ACC112 (cell line): Measurements from ENCODE around the gene COPB2.

Source experiments
- H2AFZ ChIP-seq: fragments of 200-600 bp; sonication (generic); one replicate; pipeline ENCODE4 v1.6.0; 2017; ENCODE audit warnings: antibody characterized with exemption, low read length; ENCODE audit not compliant: unreplicated experiment
- H3K27ac ChIP-seq: fragments of 200-600 bp; sonication (generic); 2 replicates; pipeline ENCODE4 v1.5.1; 2014; ENCODE audit warnings: low read depth, mild to moderate bottlenecking, antibody characterized with exemption, low read length, moderate library complexity
- H3K27me3 ChIP-seq: fragments of 200-600 bp; sonication (generic); 2 replicates; pipeline ENCODE4 v1.6.1; 2014; ENCODE audit warnings: mild to moderate bottlenecking, antibody characterized with exemption, low read length, moderate library complexity, mixed read lengths; ENCODE audit not compliant: insufficient read depth
- H3K36me3 ChIP-seq: fragments of 200-600 bp; sonication (generic); 2 replicates; pipeline ENCODE4 v1.6.1; 2016; ENCODE audit warnings: mild to moderate bottlenecking, antibody characterized with exemption, low read length, moderate library complexity, mixed read lengths; ENCODE audit not compliant: insufficient read depth
- H3K4me1 ChIP-seq: fragments of 200-600 bp; sonication (generic); one replicate; pipeline ENCODE4 v1.6.1; 2016; ENCODE audit warnings: low read length, mixed read lengths; ENCODE audit not compliant: insufficient read depth, unreplicated experiment, control insufficient read depth
- H3K4me3 ChIP-seq: fragments of 200-600 bp; sonication (generic); 2 replicates; pipeline ENCODE4 v1.5.1; 2014; ENCODE audit warnings: mild to moderate bottlenecking, low read depth, low read length
- H3K79me2 ChIP-seq: fragments of 200-600 bp; sonication (generic); one replicate; pipeline ENCODE4 v1.6.0; 2016; ENCODE audit warnings: low read length; ENCODE audit not compliant: control insufficient read depth, unreplicated experiment, insufficient read depth

COPB2 gene

GRCh38 chr3:139327861-139328260, 61.6 kb downstream of the COPB2 start:
- Histone ChIP-seq H3K27me3 (peaks cover 30% of the 10 kb centered on the region), H3K4me3 (no peak overlapping the region), H2AFZ (no peak overlapping the region), H3K79me2 (no peaks in the 10 kb centered on the region), H3K36me3 (no peaks in the 10 kb centered on the region), H3K27ac (no peak overlapping the region), H3K4me1 (peaks cover 4% of the 10 kb centered on the region)

- Histone ChIP-seq H3K36me3 (no peaks in the 10 kb centered on the region), H3K27ac (no peak overlapping the region), H2AFZ (no peak overlapping the region), H3K4me1 (peaks cover 4% of the 10 kb centered on the region), H3K79me2 (no peaks in the 10 kb centered on the region), H3K4me3 (no peak overlapping the region), H3K27me3 (peaks cover 24% of the 10 kb centered on the region)
These were observed 62.2 kb downstream of the COPB2 start for GRCh38 chr3:139327231-139327630.

GRCh38 chr3:139326707-139327106, 62.7 kb downstream of the COPB2 start:
- H3K27me3 ChIP-seq, result peaks cover 19% of the 10 kb centered on the region
- no peak overlapping the region for H3K4me3 ChIP-seq
- H3K4me1 ChIP-seq, result peaks cover 4% of the 10 kb centered on the region
- no peaks in the 10 kb centered on the region for H3K79me2 ChIP-seq
- H2AFZ ChIP-seq, result no peak overlapping the region
- no peak overlapping the region for H3K27ac ChIP-seq
- no peaks in the 10 kb centered on the region for H3K36me3 ChIP-seq

GRCh38 chr3:139326131-139326530, 63.3 kb downstream of the COPB2 start:
- H3K36me3 ChIP-seq, result no peaks in the 10 kb centered on the region
- H3K79me2 ChIP-seq, result no peaks in the 10 kb centered on the region
- H2AFZ ChIP-seq, result no peak overlapping the region
- no peak overlapping the region for H3K27ac ChIP-seq
- no peak overlapping the region for H3K4me3 ChIP-seq
- peaks cover 4% of the 10 kb centered on the region for H3K4me1 ChIP-seq
- H3K27me3 ChIP-seq, result peaks cover 14% of the 10 kb centered on the region

- no peaks in the 10 kb centered on the region for H3K79me2 ChIP-seq
- peaks cover 9% of the 10 kb centered on the region for H3K27me3 ChIP-seq
- H3K27ac ChIP-seq, result no peak overlapping the region
- no peaks in the 10 kb centered on the region for H3K36me3 ChIP-seq
- no peak overlapping the region for H2AFZ ChIP-seq
- H3K4me3 ChIP-seq, result no peak overlapping the region
- H3K4me1 ChIP-seq, result peaks cover 4% of the 10 kb centered on the region
These were observed 63.9 kb downstream of the COPB2 start for GRCh38 chr3:139325551-139325950.

- Histone ChIP-seq H3K4me1 (peaks cover 4% of the 10 kb centered on the region), H3K36me3 (no peaks in the 10 kb centered on the region)
These were observed 65.0 kb downstream of the COPB2 start for GRCh38 chr3:139324456-139324855.

GRCh38 chr3:139323146-139323545, 66.3 kb downstream of the COPB2 start:
- Histone ChIP-seq H3K27me3 (no peaks in the 10 kb centered on the region), H3K36me3 (no peaks in the 10 kb centered on the region), H3K79me2 (no peaks in the 10 kb centered on the region), H3K27ac (no peak overlapping the region), H3K4me3 (no peak overlapping the region), H2AFZ (no peak overlapping the region), H3K4me1 (no peaks in the 10 kb centered on the region)

More at GRCh38 chr3:139324456-139324855, 65.0 kb downstream of the COPB2 start:
- Histone ChIP-seq H3K79me2 (no peaks in the 10 kb centered on the region), H3K27me3 (no peaks in the 10 kb centered on the region), H3K27ac (no peak overlapping the region), H2AFZ (no peak overlapping the region), H3K4me3 (no peak overlapping the region)

GRCh38 chr3:139322346-139322745, 67.1 kb downstream of the COPB2 start:
- Histone ChIP-seq H3K27ac (no peak overlapping the region), H2AFZ (no peak overlapping the region)

GRCh38 chr3:139320551-139321309, 68.7 kb downstream of the COPB2 start:
- peaks cover 5% of the 10 kb centered on the region for H3K4me1 ChIP-seq
- no peaks in the 10 kb centered on the region for H3K36me3 ChIP-seq
- H3K27ac ChIP-seq, result no peak overlapping the region
- H3K27me3 ChIP-seq, result no peaks in the 10 kb centered on the region
- H3K4me3 ChIP-seq, result no peak overlapping the region
- H3K79me2 ChIP-seq, result no peaks in the 10 kb centered on the region
- no peak overlapping the region for H2AFZ ChIP-seq

More at GRCh38 chr3:139322346-139322745, 67.1 kb downstream of the COPB2 start:
- Histone ChIP-seq H3K36me3 (no peaks in the 10 kb centered on the region), H3K27me3 (no peaks in the 10 kb centered on the region), H3K4me1 (peaks cover 5% of the 10 kb centered on the region), H3K4me3 (no peak overlapping the region), H3K79me2 (no peaks in the 10 kb centered on the region)

- Histone ChIP-seq H3K4me3 (no peak overlapping the region), H3K27me3 (no peaks in the 10 kb centered on the region), H3K36me3 (no peaks in the 10 kb centered on the region), H3K79me2 (no peaks in the 10 kb centered on the region), H2AFZ (no peak overlapping the region), H3K4me1 (peaks cover 5% of the 10 kb centered on the region), H3K27ac (no peak overlapping the region)
These were observed 69.7 kb downstream of the COPB2 start for GRCh38 chr3:139319428-139320402.
